ENCODE data around the gene CELSR1.

DNA sequence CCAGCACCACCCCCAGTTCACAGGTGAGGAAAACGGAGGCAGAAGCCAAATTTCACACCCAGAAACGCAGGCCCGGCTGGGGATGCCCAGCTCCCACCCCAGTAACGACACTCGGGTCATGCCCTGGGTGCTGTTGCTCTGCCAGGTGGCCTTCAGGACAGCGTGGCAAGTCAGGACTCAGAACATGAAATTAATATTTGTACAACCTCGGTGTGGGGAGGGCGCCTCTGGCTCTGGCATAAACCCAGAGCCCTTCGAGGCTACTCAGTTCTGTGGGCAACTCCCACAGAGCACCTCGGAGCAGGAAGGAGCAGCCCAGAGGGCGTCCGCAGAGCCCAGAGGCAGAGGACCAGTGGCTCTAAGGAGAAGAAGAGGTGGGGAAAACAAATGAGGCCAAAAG is 71.6 kb downstream of the CELSR1 start:
- TF ChIP-seq, protein P1, sequence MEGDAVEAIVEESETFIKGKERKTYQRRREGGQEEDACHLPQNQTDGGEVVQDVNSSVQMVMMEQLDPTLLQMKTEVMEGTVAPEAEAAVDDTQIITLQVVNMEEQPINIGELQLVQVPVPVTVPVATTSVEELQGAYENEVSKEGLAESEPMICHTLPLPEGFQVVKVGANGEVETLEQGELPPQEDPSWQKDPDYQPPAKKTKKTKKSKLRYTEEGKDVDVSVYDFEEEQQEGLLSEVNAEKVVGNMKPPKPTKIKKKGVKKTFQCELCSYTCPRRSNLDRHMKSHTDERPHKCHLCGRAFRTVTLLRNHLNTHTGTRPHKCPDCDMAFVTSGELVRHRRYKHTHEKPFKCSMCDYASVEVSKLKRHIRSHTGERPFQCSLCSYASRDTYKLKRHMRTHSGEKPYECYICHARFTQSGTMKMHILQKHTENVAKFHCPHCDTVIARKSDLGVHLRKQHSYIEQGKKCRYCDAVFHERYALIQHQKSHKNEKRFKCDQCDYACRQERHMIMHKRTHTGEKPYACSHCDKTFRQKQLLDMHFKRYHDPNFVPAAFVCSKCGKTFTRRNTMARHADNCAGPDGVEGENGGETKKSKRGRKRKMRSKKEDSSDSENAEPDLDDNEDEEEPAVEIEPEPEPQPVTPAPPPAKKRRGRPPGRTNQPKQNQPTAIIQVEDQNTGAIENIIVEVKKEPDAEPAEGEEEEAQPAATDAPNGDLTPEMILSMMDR (IDR thresholded peaks at IDR 0.05): no peak
- TF ChIP-seq POLR2A (IDR thresholded peaks at IDR 0.05): no peak

Measured in thyroid gland (tissue), 4 donors.